Prostate gland (tissue), 2 donors: ENCODE data around the gene GPR137. TPM values are rescaled to one million over a fixed set of nuclear protein-coding genes. Genes with fewer than 3 reads are reported as not detected.

Experiments
- DNase-seq: peaks from one replicate; pipeline ENCODE4 v3.0.0-alpha.2; 2019; ENCODE audit warnings: low spot score
- H3K27ac ChIP-seq, 2 donors: fragments of 200-600 bp; sonication (generic); 2 replicates each; pipeline ENCODE4 v1.5.1; 2017 to 2019
- H3K27me3 ChIP-seq: fragments of 200-600 bp; sonication (generic); replicated peaks from 2 replicates; pipeline ENCODE4 v1.5.1; 2019; ENCODE audit not compliant: insufficient read depth
- H3K36me3 ChIP-seq, 2 donors: fragments of 200-600 bp; sonication (generic); 1 replicate in 1 of 2; 2 replicates in 1 of 2; pipeline versions ENCODE4 v1.5.1 to v1.8.1; 2017 to 2019
- H3K4me1 ChIP-seq: fragments of 200-600 bp; sonication (generic); replicated peaks from 2 replicates; pipeline ENCODE4 v1.5.1; 2019
- H3K4me3 ChIP-seq, 2 donors: fragments of 200-600 bp; sonication (generic); 2 replicates each; pipeline ENCODE4 v1.5.1; 2017 to 2019
- H3K9me3 ChIP-seq: fragments of 200-600 bp; sonication (generic); 2 replicates; pipeline ENCODE4 v1.5.1; 2017
- CTCF ChIP-seq, 4 experiments: fragments of 200-600 bp in 2 of 4; fragments of 450-650 bp in 2 of 4; sonication (generic) in 2 of 4; IDR thresholded peaks; 1 replicate in 3 of 4; 2 replicates in 1 of 4; pipeline ENCODE4 v1.5.1; 2016 to 2019; ENCODE audit warnings: antibody characterized with exemption in 4 of 4, mild to moderate bottlenecking in 2 of 4, moderate library complexity in 2 of 4
- POLR2A ChIP-seq: fragments of 450-650 bp; IDR thresholded peaks from one replicate; pipeline ENCODE4 v1.6.1; 2016; ENCODE audit warnings: antibody characterized with exemption, mild to moderate bottlenecking
- POLR2AphosphoS5 ChIP-seq: sonication (generic); formaldehyde crosslinking; IDR thresholded peaks from one replicate; pipeline ENCODE4 v1.6.1; 2017; ENCODE audit warnings: antibody characterized with exemption
- WGBS: methylation state at CpG from one replicate; pipeline ENCODE4 v1.1.5; 2018; 5-methylcytosine and 5-hydroxymethylcytosine counted together
- intact Hi-C: fragments of 100-400 bp; cut with DNase I; formaldehyde crosslinking; loops from one replicate; pipeline ENCODE4 v1.14.2; 2022
- total RNA-seq, 2 donors: library from RNA; depleted of rRNA; stranded (reverse); fragments of >200 nt; gene quantifications; one replicate each; pipeline ENCODE4 v1.1.0, GENCODE V29; 2016

Gene GPR137
- total RNA-seq, 2 donors from 2014 or later = 38.8 to 94.9 TPM

GRCh38 chr11:64284048-64284961, 1.3 kb upstream of the GPR137 start, which contains the start of gene BAD:
Gene BAD, minus strand, starts transcription at chr11:64284665. Its CDS starts 297 bp downstream, at chr11:64284368.
- DNase-seq = peak; percentile 97
- TF ChIP-seq POLR2A (peak; percentile 74), POLR2AphosphoS5 (peak; percentile 89), CTCF (IDR thresholded peaks at IDR 0.05) (no peak)
- Histone ChIP-seq H3K27me3 (no peaks in the 10 kb centered on the region), H3K36me3 (no peaks in the 10 kb centered on the region), H3K9me3 (no peaks in the 10 kb centered on the region), H3K27ac (peak within 1 kb of the TSS; percentile 97 to 98), H3K4me1 (peaks cover 7% of the 10 kb centered on the region), H3K4me3 (peak within 1 kb of the TSS; percentile 71 to 80)
- intact Hi-C loops = no loop called here
- WGBS = 2% methylated on average over 44 of the region's 44 CpGs

- Histone ChIP-seq H3K36me3 (no peaks in the 10 kb centered on the region), H3K4me3 (peak overlapping the region; percentile 71 to 80), H3K4me1 (peaks cover 7% of the 10 kb centered on the region), H3K27me3 (no peaks in the 10 kb centered on the region), H3K9me3 (no peaks in the 10 kb centered on the region), H3K27ac (peak overlapping the region; percentile 97 to 98)
- no peak for TF ChIP-seq CTCF (IDR thresholded peaks at IDR 0.05)
- TF ChIP-seq POLR2AphosphoS5 = no peak
- no peak for TF ChIP-seq POLR2A
- intact Hi-C loops = no loop called here
- WGBS = 23% methylated on average over 40 of the region's 40 CpGs
- no peak for DNase-seq
Measured at GRCh38 chr11:64285885-64286800, 495 bp downstream of the GPR137 start.

GRCh38 chr11:64286801-64287159, 1.1 kb downstream of the GPR137 start:
- Histone ChIP-seq H3K27me3 (no peaks in the 10 kb centered on the region), H3K9me3 (no peaks in the 10 kb centered on the region), H3K4me1 (peaks cover 7% of the 10 kb centered on the region), H3K4me3 (no peak overlapping the region), H3K27ac (no peak overlapping the region), H3K36me3 (no peaks in the 10 kb centered on the region)
- WGBS = 83% methylated on average over 9 of the region's 9 CpGs
- intact Hi-C loops = no loop called here
- DNase-seq = no peak
- no peak for TF ChIP-seq POLR2A
- TF ChIP-seq POLR2AphosphoS5 = no peak
- TF ChIP-seq CTCF (IDR thresholded peaks at IDR 0.05) = no peak

- H3K27me3 ChIP-seq = peaks cover 5% of the 10 kb centered on the region
- TF ChIP-seq POLR2AphosphoS5 (no peak), CTCF (IDR thresholded peaks at IDR 0.05) (no peak), POLR2A (no peak)
- intact Hi-C loops = no loop called here
- H3K9me3 ChIP-seq = no peaks in the 10 kb centered on the region
- H3K4me3 ChIP-seq = no peak overlapping the region
- DNase-seq = no peak
- WGBS = 94% methylated on average over 29 of the region's 33 CpGs
- peaks cover 10% of the 10 kb centered on the region for H3K4me1 ChIP-seq
- H3K27ac ChIP-seq = no peak overlapping the region
- no peaks in the 10 kb centered on the region for H3K36me3 ChIP-seq
Measured at GRCh38 chr11:64287676-64288352, 2.2 kb downstream of the GPR137 start.
